ENCODE data around the gene KATNB1. TPM values are rescaled to one million over a fixed set of nuclear protein-coding genes. Genes with fewer than 3 reads are reported as not detected.

The KATNB1 gene
- total RNA-seq, 1 experiment from 2014 or later, result 30.6 TPM

DNA sequence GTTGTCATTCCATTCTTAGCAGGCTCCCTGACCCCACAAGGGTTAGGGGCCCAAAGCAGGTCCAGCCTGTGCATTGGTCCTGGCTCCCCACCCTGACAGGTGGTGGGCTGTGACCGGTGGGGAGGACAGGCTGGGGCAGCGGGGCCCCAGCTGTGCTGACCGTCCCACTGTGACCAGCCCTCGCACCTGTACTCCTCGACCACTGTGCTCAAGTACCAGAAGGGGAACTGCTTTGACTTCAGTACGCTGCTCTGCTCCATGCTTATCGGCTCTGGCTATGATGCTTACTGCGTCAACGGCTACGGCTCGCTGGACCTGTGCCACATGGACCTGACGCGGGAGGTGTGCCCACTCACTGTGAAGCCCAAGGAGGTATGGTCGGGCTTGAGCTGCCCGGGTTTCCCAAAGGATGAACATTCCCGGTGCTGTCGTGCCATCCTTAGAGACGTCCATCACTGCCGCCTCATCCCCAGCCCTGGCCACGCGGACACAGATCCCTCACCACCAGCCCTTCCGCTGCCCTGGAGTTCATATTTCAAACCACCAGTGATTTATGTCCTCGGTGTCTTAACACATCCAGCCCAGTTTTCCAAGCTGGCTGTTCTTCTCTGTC is 33.7 kb upstream of the KATNB1 start:
- H3K4me3 Mint-ChIP-seq (ENCODE audit: unreplicated experiment), result no peak overlapping the region
- CTCF ChIA-PET, result interaction anchor here (0.6 kb wide), 1 partner anchor 34 kb away, joined by 3 read pairs; no protein-coding TSS in a partner anchor
- H3K27me3 Mint-ChIP-seq (ENCODE audit: insufficient read depth, unreplicated experiment), result peaks cover 12% of the 10 kb centered on the region
- POLR2A ChIA-PET, result no interaction called here
- TF ChIP-seq, protein P1, sequence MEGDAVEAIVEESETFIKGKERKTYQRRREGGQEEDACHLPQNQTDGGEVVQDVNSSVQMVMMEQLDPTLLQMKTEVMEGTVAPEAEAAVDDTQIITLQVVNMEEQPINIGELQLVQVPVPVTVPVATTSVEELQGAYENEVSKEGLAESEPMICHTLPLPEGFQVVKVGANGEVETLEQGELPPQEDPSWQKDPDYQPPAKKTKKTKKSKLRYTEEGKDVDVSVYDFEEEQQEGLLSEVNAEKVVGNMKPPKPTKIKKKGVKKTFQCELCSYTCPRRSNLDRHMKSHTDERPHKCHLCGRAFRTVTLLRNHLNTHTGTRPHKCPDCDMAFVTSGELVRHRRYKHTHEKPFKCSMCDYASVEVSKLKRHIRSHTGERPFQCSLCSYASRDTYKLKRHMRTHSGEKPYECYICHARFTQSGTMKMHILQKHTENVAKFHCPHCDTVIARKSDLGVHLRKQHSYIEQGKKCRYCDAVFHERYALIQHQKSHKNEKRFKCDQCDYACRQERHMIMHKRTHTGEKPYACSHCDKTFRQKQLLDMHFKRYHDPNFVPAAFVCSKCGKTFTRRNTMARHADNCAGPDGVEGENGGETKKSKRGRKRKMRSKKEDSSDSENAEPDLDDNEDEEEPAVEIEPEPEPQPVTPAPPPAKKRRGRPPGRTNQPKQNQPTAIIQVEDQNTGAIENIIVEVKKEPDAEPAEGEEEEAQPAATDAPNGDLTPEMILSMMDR (IDR thresholded peaks at IDR 0.05; ENCODE audit: unreplicated experiment), result no peak
- no peak overlapping the region for H3K27ac Mint-ChIP-seq (ENCODE audit: low read depth, unreplicated experiment)
- intact Hi-C loops (cut with micrococcal nuclease), result no loop called here
- peaks cover 18% of the 10 kb centered on the region for H3K9me3 Mint-ChIP-seq (ENCODE audit: unreplicated experiment)
- no peak for DNase-seq (ENCODE audit: unreplicated experiment)
- no peaks in the 10 kb centered on the region for H3K4me1 Mint-ChIP-seq (ENCODE audit: insufficient read depth, unreplicated experiment)
- no TSS peak for BruUV-seq (replicated peaks)
- H3K36me3 Mint-ChIP-seq (ENCODE audit: insufficient read depth, unreplicated experiment), result no peaks in the 10 kb centered on the region

DNA sequence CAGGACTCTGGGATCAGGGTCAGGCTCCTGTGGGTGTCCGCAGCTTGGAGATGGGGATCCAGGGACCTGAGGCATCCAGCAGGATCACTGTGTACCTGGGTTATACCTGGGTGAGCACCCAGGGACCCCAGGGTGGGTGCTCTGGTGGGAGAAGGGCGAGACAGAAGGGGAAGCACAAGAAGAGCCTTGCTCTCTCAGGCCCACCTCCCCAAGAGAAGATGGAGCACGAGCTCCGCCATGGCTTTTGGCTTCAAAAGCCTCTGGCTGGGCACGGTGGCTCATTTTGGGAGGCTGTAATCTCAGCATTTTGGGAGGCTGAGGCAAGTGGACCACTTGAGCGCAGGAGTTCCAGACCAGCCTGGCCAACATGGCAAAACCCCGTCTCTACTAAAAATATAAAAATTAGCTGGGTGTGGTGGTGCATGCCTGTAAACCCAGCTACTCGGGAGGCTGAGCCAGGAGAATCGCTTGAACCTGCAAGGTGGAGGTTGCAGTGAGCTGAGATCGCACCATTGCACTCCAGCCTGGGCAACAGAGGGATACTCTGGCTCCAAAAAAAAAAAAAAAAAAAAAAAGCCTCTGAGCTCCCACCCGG is 32.1 kb upstream of the KATNB1 start:
- no TSS peak for BruUV-seq (replicated peaks)
- POLR2A ChIA-PET, result no interaction called here

DNA sequence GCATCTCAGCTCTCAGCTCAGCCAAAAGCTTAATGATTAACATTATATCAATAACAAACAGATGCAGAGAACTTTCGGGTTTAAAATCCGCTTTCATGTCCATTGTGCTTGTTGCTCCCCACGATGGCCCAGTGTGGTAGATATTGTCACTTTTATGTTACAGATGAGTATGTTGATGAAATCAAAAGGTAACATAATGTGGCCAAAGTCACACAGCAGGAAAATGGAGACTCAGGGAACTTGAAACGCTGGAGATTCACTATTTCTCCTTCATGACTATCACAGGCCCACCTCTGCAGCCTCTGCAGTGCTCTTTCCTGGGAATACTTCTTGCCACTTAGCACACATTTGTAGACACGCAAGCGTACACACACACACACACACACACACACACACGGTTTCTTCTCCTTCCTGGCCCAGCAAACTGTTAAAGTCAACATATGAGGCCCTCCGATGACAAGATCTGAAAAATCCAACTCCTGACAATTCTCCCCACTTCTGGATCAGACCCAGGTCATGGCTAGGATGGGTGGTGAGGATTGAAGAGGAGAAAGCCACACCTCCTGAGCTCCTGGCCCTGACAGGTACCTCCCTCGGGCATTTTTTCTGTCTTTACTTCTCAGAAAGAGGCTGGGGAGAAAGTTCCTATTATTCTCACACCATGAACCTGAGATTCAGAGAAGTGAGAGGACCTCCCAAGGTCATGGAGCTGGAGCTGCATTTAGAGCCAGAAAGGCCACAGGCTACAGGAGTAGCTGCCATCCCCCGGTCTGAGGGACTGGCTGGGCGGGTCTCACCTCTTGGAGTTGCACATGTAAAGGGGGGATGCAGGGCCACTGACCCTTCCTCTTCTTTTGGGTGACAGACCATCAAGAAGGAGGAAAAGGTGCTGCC is 31.3 kb upstream of the KATNB1 start:
- H3K36me3 Mint-ChIP-seq (ENCODE audit: insufficient read depth, unreplicated experiment), result peaks cover 4% of the 10 kb centered on the region
- TF ChIP-seq, protein P1 (IDR thresholded peaks at IDR 0.05; ENCODE audit: unreplicated experiment), result no peak
- H3K9me3 Mint-ChIP-seq (ENCODE audit: unreplicated experiment), result peaks cover 18% of the 10 kb centered on the region
- no peaks in the 10 kb centered on the region for H3K4me1 Mint-ChIP-seq (ENCODE audit: insufficient read depth, unreplicated experiment)
- no peak overlapping the region for H3K27ac Mint-ChIP-seq (ENCODE audit: low read depth, unreplicated experiment)
- no peak overlapping the region for H3K4me3 Mint-ChIP-seq (ENCODE audit: unreplicated experiment)
- intact Hi-C loops (cut with micrococcal nuclease), result no loop called here
- BruUV-seq (replicated peaks), result no TSS peak
- peaks cover 27% of the 10 kb centered on the region for H3K27me3 Mint-ChIP-seq (ENCODE audit: insufficient read depth, unreplicated experiment)
- ChIA-PET CTCF (interaction anchor here (0.5 to 0.6 kb wide), 4 partner anchors 9 to 302 kb away, joined by 3 to 4 read pairs (median 3); no protein-coding TSS in a partner anchor), POLR2A (interaction anchor here (0.6 kb wide), 1 partner anchor 12 kb away, joined by 3 read pairs; no protein-coding TSS in a partner anchor)
- DNase-seq (ENCODE audit: unreplicated experiment), result no peak

More for the DNA sequence above, 32.1 kb upstream of the KATNB1 start:
- Mint-ChIP-seq H3K4me1 (ENCODE audit: insufficient read depth, unreplicated experiment) (no peaks in the 10 kb centered on the region), H3K9me3 (ENCODE audit: unreplicated experiment) (peaks cover 18% of the 10 kb centered on the region), H3K4me3 (ENCODE audit: unreplicated experiment) (no peak overlapping the region), H3K36me3 (ENCODE audit: insufficient read depth, unreplicated experiment) (peaks cover 4% of the 10 kb centered on the region), H3K27ac (ENCODE audit: low read depth, unreplicated experiment) (no peak overlapping the region), H3K27me3 (ENCODE audit: insufficient read depth, unreplicated experiment) (peaks cover 24% of the 10 kb centered on the region)
- no peak for DNase-seq (ENCODE audit: unreplicated experiment)
- intact Hi-C loops (cut with micrococcal nuclease), result no loop called here
- TF ChIP-seq, protein P1 (IDR thresholded peaks at IDR 0.05; ENCODE audit: unreplicated experiment), result no peak
- CTCF ChIA-PET, result interaction anchor here (0.6 kb wide), 1 partner anchor 10 kb away, joined by 3 read pairs; no protein-coding TSS in a partner anchor

All from MCF 10A (cell line).